ENCODE results near the gene AGPAT4.

- no peak for TF ChIP-seq CTCF (IDR thresholded peaks at IDR 0.05; ENCODE audit: low read depth, low read length)
- no peak for TF ChIP-seq POLR2A (IDR thresholded peaks at IDR 0.05; ENCODE audit: extremely low read depth, insufficient read length)
- TF ChIP-seq MYC (IDR thresholded peaks at IDR 0.05; ENCODE audit: low read depth, low read length): no peak
- TF ChIP-seq MAX (IDR thresholded peaks at IDR 0.05; ENCODE audit: low read depth, low read length): no peak
Measured at GRCh38 chr6:161214722-161215121, 59.1 kb downstream of the AGPAT4 start.

Data from NB4 (cell line).